HepG2 (cell line): Measurements from ENCODE around the gene ADGRV1. TPM values are rescaled to one million over a fixed set of nuclear protein-coding genes. Genes with fewer than 3 reads are reported as not detected.

Source experiments
- ATAC-seq: fragments of 200-7000 bp; cut with Tn5 transposase; 3 replicates; pipeline ENCODE4 v1.9.1; 2020; ENCODE audit warnings: mild to moderate bottlenecking, moderate library complexity
- BruUV-seq: library from RNA; stranded (reverse); fragments of 400-500 nt; replicated peaks from 2 replicates; lab custom pipeline; 2021; lab: Mats Ljungman, UMichigan
- CTCF ChIA-PET: fragments of 300-600 bp; formaldehyde crosslinking; extraction: SDS; loops from one replicate; lab custom pipeline; 2021; ENCODE audit warnings: low total read pairs, inconsistent platforms, low intra/inter-chr PET ratio; lab: Yijun Ruan, JAX
- POLR2A ChIA-PET: fragments of 350-600 bp; sonication (Branson Sonifier 250); formaldehyde crosslinking; loops from one replicate; lab custom pipeline; 2020; ENCODE audit warnings: antibody characterized with exemption, inconsistent platforms; lab: Yijun Ruan, JAX
- DNase-seq: peaks from one replicate; pipeline ENCODE4 v3.0.0-alpha.2; 2015; ENCODE audit warnings: low spot score
- FAIRE-seq: peaks from 3 replicates; lab custom pipeline; 2011; peaks lifted over from hg19 to GRCh38; lab: Jason Lieb, UNC
- H2AFZ ChIP-seq: one replicate; pipeline ENCODE4 v1.6.1; 2011; ENCODE audit warnings: low read length, inconsistent platforms
- H3K27ac ChIP-seq: fragments of 300-600 bp; 3 replicates; pipeline ENCODE4 v1.8.0; 2011; ENCODE audit warnings: mixed run types, mild to moderate bottlenecking, mixed read lengths, low read length, inconsistent platforms; ENCODE audit not compliant: insufficient read depth; ENCODE audit errors: extremely low read length
- H3K27me3 ChIP-seq, 2 experiments: fragments of 200-600 bp in 1 of 2; 2 replicates in 1 of 2; 3 replicates in 1 of 2; pipeline versions ENCODE4 v1.6.0 to v1.8.0; 2011; ENCODE audit warnings: low read length in 2 of 2, mild to moderate bottlenecking in 2 of 2, moderate library complexity in 2 of 2, inconsistent platforms in 1 of 2; ENCODE audit not compliant: insufficient read depth in 2 of 2, control insufficient read depth in 1 of 2
- H3K36me3 ChIP-seq, 2 experiments: fragments of 200-600 bp in 1 of 2; replicated peaks in 1 of 2; 2 replicates in 1 of 2; 3 replicates in 1 of 2; pipeline versions ENCODE4 v1.5.1 to v1.8.0; 2011; ENCODE audit warnings: low read length in 2 of 2, inconsistent platforms in 1 of 2; ENCODE audit not compliant: insufficient read depth in 2 of 2, control insufficient read depth in 1 of 2
- H3K4me1 ChIP-seq: 2 replicates; pipeline ENCODE4 v1.5.1; 2012; ENCODE audit warnings: low read length, inconsistent platforms; ENCODE audit not compliant: insufficient read depth
- H3K4me2 ChIP-seq: 2 replicates; pipeline ENCODE4 v1.6.0; 2011; ENCODE audit warnings: low read depth, low read length, inconsistent platforms
- H3K4me3 ChIP-seq, 3 experiments: fragments of 200-600 bp in 1 of 3; sonication (generic), shearing (Covaris generic) in 1 of 3; replicated peaks in 1 of 3; 2 replicates each; pipeline ENCODE4 v1.5.1; 2011 to 2016; ENCODE audit warnings: low read length in 3 of 3, inconsistent platforms in 2 of 3, low read depth in 2 of 3, mild to moderate bottlenecking in 2 of 3, control low read depth in 1 of 3, mixed read lengths in 1 of 3; ENCODE audit not compliant: insufficient read depth in 1 of 3
- H3K79me2 ChIP-seq: one replicate; pipeline ENCODE4 v1.6.1; 2011; ENCODE audit warnings: low read length, inconsistent platforms; ENCODE audit not compliant: insufficient read depth
- H3K9ac ChIP-seq: 2 replicates; pipeline ENCODE4 v1.6.0; 2011; ENCODE audit warnings: mild to moderate bottlenecking, low read depth, low read length, inconsistent platforms; ENCODE audit not compliant: insufficient read depth
- H3K9me3 ChIP-seq: 2 replicates; pipeline ENCODE4 v1.5.1; 2012; ENCODE audit warnings: mild to moderate bottlenecking, low read length
- H4K20me1 ChIP-seq: 2 replicates; pipeline ENCODE4 v1.6.0; 2011; ENCODE audit warnings: inconsistent platforms, mild to moderate bottlenecking, low read length, moderate library complexity; ENCODE audit not compliant: insufficient read depth
- ADNP ChIP-seq: sonication (generic); formaldehyde crosslinking; IDR thresholded peaks from 2 replicates; pipeline ENCODE4 v1.4.0; 2020; ENCODE audit warnings: missing genetic modification reagents
- BRD4 ChIP-seq: sonication (generic); formaldehyde crosslinking; IDR thresholded peaks from 2 replicates; pipeline ENCODE4 v1.4.0; 2020; ENCODE audit warnings: missing genetic modification reagents
- CREB1 ChIP-seq, 2 experiments: fragments of 450-650 bp in 1 of 2; IDR thresholded peaks; 2 replicates each; pipeline ENCODE4 v1.6.1; 2016 to 2017; ENCODE audit warnings: control low read depth in 1 of 2, mild to moderate bottlenecking in 1 of 2, missing compliant biosample characterization in 1 of 2, missing genetic modification characterization in 1 of 2
- CSRNP1 ChIP-seq: sonication (generic); formaldehyde crosslinking; IDR thresholded peaks from 2 replicates; pipeline ENCODE4 v1.8.1; 2023; ENCODE audit warnings: mild to moderate bottlenecking, missing genetic modification reagents
- FOXP1 ChIP-seq, 2 experiments: fragments of 450-650 bp in 1 of 2; IDR thresholded peaks; 2 replicates each; pipeline ENCODE4 v1.6.1; 2017 to 2018; ENCODE audit warnings: antibody characterized with exemption in 1 of 2
- GTF3A ChIP-seq: sonication (generic); formaldehyde crosslinking; conservative IDR thresholded peaks from 2 replicates; pipeline ENCODE4 v1.4.0; 2020; ENCODE audit warnings: mild to moderate bottlenecking, missing genetic modification reagents
- MIER3 ChIP-seq: IDR thresholded peaks from 2 replicates; pipeline ENCODE4 v1.6.1; 2016; ENCODE audit warnings: missing compliant biosample characterization, borderline replicate concordance
- MYPOP ChIP-seq: sonication (generic); formaldehyde crosslinking; IDR thresholded peaks from 2 replicates; pipeline ENCODE4 v1.8.1; 2023; ENCODE audit warnings: mild to moderate bottlenecking, moderate library complexity, missing genetic modification reagents
- NFIC ChIP-seq: IDR thresholded peaks from 2 replicates; pipeline ENCODE4 v1.6.1; 2012; ENCODE audit warnings: mild to moderate bottlenecking, low read length, inconsistent platforms
- NR0B2 ChIP-seq: sonication (generic); formaldehyde crosslinking; IDR thresholded peaks from 2 replicates; pipeline ENCODE4 v1.4.0; 2020; ENCODE audit warnings: mild to moderate bottlenecking, missing genetic modification reagents
- POLR2G ChIP-seq: fragments of 200-400 bp; formaldehyde crosslinking; IDR thresholded peaks from 2 replicates; pipeline ENCODE4 v1.6.1; 2018; ENCODE audit warnings: mild to moderate bottlenecking, low read depth, low read length, moderate library complexity
- RFX5 ChIP-seq: IDR thresholded peaks from 2 replicates; pipeline ENCODE4 v1.6.1; 2011; ENCODE audit warnings: low read depth, low read length, improper control_type of control experiment
- RNF2 ChIP-seq: fragments of 450-650 bp; conservative IDR thresholded peaks from 2 replicates; pipeline ENCODE4 v1.6.1; 2016; ENCODE audit warnings: low read depth
- SOX13 ChIP-seq, 3 experiments: fragments of 450-650 bp in 1 of 3; sonication (generic) in 1 of 3; formaldehyde crosslinking in 1 of 3; IDR thresholded peaks in 2 of 3; conservative IDR thresholded peaks in 1 of 3; 2 replicates each; pipeline versions ENCODE4 v1.5.0 to v1.6.1; 2016 to 2020; ENCODE audit warnings: antibody characterized with exemption in 1 of 3, mild to moderate bottlenecking in 1 of 3, missing compliant biosample characterization in 1 of 3, missing genetic modification reagents in 1 of 3, moderate library complexity in 1 of 3
- TAF1 ChIP-seq: sonication (generic); formaldehyde crosslinking; IDR thresholded peaks from 2 replicates; pipeline ENCODE4 v1.4.0; 2020; ENCODE audit warnings: missing genetic modification reagents
- ZNF562 ChIP-seq: sonication (generic); formaldehyde crosslinking; IDR thresholded peaks from 2 replicates; pipeline ENCODE4 v1.8.0; 2022; ENCODE audit warnings: missing genetic modification reagents, borderline replicate concordance
- ZNF839 ChIP-seq: sonication (generic); formaldehyde crosslinking; IDR thresholded peaks from 2 replicates; pipeline ENCODE4 v1.4.0; 2020; ENCODE audit warnings: missing genetic modification reagents, mild to moderate bottlenecking, borderline replicate concordance
- WGBS: methylation state at CpG from one replicate; pipeline ENCODE4 v1.1.6; 2017; ENCODE audit warnings: low lambda C conversion rate; 5-methylcytosine and 5-hydroxymethylcytosine counted together
- in situ Hi-C: cut with HindIII; loops from 2 replicates; pipeline ENCODE4 v1.10.0; 2017; ENCODE audit warnings: low pct_unique_long_range_greater_than_20kb; ENCODE audit not compliant: extremely low pct_ligation_motif_present
- intact Hi-C: fragments of 100-400 bp; cut with micrococcal nuclease; formaldehyde crosslinking; loops from one replicate; pipeline ENCODE4 v1.10.0; 2022; ENCODE audit not compliant: unreplicated experiment
- polyA plus RNA-seq, 8 experiments: library from polyadenylated mRNA; depleted of rRNA in 3 of 8; stranded (reverse) in 7 of 8; unstranded in 1 of 8; fragments of >200 nt; fragmentation: Illumina TruSeq in 4 of 8; extraction: Trizol in 4 of 8; gene quantifications; 2 replicates each; pipeline versions ENCODE4 v1.2.1 to v1.2.3, GENCODE V29; 2011 to 2016; ENCODE audit warnings: low read depth in 4 of 8, missing spikeins in 1 of 8, mixed read lengths in 1 of 8; ENCODE audit not compliant: insufficient read depth in 1 of 8
- total RNA-seq, 5 experiments: library from RNA; depleted of rRNA; stranded (reverse); fragments of >200 nt; fragmentation: Illumina TruSeq; extraction: Trizol; gene quantifications; 2 replicates each; pipeline ENCODE4 v1.2.3, GENCODE V29; 2016; ENCODE audit warnings: low read depth in 1 of 5

The ADGRV1 gene
- total and polyA plus RNA-seq, 2 of the 13 experiments (the other 11 are each of a cell fraction or from before 2014, with no cell fraction given): 1.7 to 3.9 TPM

GRCh38 chr5:90621848-90622247, 63.3 kb downstream of the ADGRV1 start:
- ATAC-seq (no peak), FAIRE-seq (no peak)

More at GRCh38 chr5:90621848-90622247, 63.3 kb downstream of the ADGRV1 start:
- Histone ChIP-seq H3K9ac (no peak overlapping the region), H3K4me2 (no peak overlapping the region), H3K27me3 (no peaks in the 10 kb centered on the region), H4K20me1 (no peaks in the 10 kb centered on the region), H3K27ac (no peak overlapping the region), H2AFZ (no peak overlapping the region), H3K9me3 (no peaks in the 10 kb centered on the region), H3K4me3 (no peak overlapping the region), H3K36me3 (no peaks in the 10 kb centered on the region), H3K79me2 (no peaks in the 10 kb centered on the region), H3K4me1 (no peaks in the 10 kb centered on the region)
- 0% methylated on average over 1 of the region's 3 CpGs for WGBS
- ChIA-PET POLR2A (no interaction called here), CTCF (no interaction called here)
- BruUV-seq: no TSS peak
- TF ChIP-seq RNF2 (no peak), CSRNP1 (CRISPR knock-in tag) (no peak), ZNF839 (CRISPR knock-in tag) (no peak), NFIC (no peak), GTF3A (CRISPR knock-in tag) (no peak), NR0B2 (no peak), POLR2G (no peak), FOXP1 (IDR thresholded peaks at IDR 0.05) (no peak), FOXP1 (CRISPR knock-in tag; IDR thresholded peaks at IDR 0.05) (no peak), SOX13 (IDR thresholded peaks at IDR 0.05) (no peak), SOX13 (CRISPR knock-in tag; conservative IDR thresholded peaks at IDR 0.05 in 1 of 2, IDR thresholded peaks at IDR 0.05 in 1 of 2) (no peak), RFX5 (no peak), MYPOP (CRISPR knock-in tag) (no peak), ADNP (CRISPR knock-in tag) (no peak), ZNF562 (no peak), MIER3 (CRISPR knock-in tag) (no peak), BRD4 (CRISPR knock-in tag) (no peak), TAF1 (CRISPR knock-in tag) (no peak), CREB1 (IDR thresholded peaks at IDR 0.05) (no peak), CREB1 (CRISPR knock-in tag; IDR thresholded peaks at IDR 0.05) (no peak)
- intact Hi-C loops: no loop called here
- in situ Hi-C loops: no loop called here
- DNase-seq: no peak
